Measurements from ENCODE around the gene ARL5B. TPM values are rescaled to one million over a fixed set of nuclear protein-coding genes. Genes with fewer than 3 reads are reported as not detected.
A peak's percentile ranks its signal among the peaks of the same experiment; 100 is the strongest.
"Not testable (repeated sequence)": the region's sequence is repeated elsewhere in the genome, so short reads cannot be mapped to it uniquely, and the experiment has no call there.

Gene ARL5B, protein sequence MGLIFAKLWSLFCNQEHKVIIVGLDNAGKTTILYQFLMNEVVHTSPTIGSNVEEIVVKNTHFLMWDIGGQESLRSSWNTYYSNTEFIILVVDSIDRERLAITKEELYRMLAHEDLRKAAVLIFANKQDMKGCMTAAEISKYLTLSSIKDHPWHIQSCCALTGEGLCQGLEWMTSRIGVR
- 19.6 and 23.7 TPM in 2 replicates for total RNA-seq (2014; rRNA removed; shearing (Covaris generic))

DNA sequence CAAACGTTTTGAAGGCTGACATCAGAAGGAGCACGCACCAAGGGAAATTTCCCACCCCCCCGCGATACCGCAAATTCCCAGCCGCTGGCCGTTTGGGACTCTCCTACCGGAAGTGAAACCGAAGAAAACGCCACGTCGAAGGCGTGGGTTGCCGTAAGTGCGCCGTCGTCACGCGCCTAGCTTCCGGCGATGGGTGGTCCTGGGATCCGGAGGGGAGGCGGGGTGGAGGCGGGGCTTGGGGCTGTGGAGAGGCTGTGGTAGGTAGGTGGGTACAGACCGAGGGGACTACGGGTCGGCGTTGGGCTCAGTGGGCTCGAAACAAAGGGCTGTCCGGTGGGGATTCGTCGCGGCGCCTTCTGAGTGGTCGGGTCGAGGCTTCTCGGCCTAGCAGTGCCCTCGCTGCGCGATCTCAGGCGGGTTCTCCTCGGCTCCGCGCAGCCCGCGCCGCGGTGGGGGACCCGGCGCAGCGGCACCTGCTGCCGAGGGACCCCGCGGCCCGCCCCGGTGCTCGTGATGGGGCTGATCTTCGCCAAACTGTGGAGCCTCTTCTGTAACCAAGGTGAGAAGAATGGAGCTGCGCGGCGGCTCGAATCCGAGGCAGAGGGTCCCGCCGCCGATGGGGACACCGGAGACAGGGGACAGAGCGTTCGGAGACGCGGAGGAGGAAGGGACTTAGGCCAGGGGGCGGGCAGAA lies at the start of gene ARL5B:
TSS of gene ARL5B (plus strand) at position 307 of the 694 bp plus-strand sequence. CDS start at position 514, 207 bp downstream.
- DNase-seq (ENCODE audit: low read depth) = peak; percentile 98

DNA sequence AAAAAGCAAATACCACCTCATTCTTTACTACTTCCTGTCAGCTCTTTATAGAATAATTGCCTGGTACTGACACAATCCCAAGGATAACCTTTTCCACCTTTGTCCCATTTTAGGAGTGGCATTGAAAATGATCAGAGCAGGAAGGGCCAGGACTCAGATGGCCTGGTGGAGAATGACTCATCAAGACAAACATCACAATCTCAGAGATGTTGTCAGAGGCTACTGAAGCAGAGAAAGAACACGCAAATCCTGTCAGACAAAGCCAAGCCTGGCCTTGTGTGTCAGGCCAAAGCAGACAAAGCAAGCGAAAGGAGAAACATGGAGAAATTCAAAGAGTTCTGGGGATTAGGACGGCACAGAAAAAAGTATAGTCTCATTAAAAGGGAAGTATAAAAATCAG lies 48.7 kb upstream of the ARL5B start:
- DNase-seq (ENCODE audit: low read depth) = peak; percentile 83

DNA sequence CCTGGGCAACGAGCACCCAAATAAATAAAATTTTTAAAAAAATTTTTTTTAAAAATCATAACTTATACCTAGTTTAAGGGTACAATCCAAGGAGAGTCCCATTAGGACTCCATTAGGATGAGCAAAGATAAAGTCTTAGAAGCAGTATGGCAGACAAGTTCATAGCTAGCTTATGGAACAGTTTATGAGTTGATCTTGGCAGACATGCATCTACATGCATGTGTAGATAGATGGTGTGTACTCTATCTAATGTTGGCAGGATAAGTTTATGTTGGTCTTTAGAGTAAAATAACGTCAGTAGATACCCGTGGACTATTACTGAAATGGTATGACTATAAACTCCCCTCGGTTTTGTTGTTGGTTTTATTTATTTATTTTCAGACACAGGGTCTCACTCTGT lies 48.1 kb upstream of the ARL5B start:
- DNase-seq (ENCODE audit: low read depth) = no peak

DNA sequence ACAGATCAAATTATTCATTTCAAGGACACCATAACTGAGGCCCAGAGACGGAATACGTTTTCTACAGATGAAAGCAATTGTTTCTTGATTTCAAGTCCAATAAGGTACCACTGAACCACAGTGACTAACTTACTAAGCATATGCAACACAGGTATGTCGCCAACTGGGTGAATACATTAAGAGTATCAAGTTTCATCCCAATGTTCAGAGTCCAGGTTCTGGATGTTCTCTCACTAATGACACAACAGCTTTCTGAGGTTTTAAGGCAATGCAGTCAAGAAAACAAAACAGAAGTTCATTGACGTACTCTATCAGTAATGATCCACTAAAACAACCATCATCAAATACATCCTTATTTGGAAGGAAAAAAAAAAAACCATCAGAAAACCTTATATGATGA lies 43.6 kb upstream of the ARL5B start:
- DNase-seq (ENCODE audit: low read depth) = no peak

DNA sequence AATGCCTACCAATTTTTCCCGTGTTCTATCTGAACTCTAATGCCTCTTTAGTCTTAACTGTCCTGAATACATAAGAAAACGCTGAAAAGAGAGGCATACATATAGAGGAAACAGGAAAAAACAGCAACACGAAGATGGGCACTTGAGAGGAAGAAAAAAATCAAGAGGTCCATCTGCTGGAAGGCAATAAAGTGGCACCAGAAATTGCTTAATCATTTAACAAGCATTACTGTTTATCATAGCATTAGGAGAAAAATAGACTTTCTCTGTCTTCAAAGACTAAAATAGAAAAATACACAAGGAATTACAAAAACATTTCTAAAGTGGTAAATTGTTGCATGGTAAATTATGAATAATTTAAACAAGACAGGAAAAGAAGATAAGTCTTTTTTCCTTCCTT lies 42.9 kb upstream of the ARL5B start:
- no peak for DNase-seq (ENCODE audit: low read depth)

DNA sequence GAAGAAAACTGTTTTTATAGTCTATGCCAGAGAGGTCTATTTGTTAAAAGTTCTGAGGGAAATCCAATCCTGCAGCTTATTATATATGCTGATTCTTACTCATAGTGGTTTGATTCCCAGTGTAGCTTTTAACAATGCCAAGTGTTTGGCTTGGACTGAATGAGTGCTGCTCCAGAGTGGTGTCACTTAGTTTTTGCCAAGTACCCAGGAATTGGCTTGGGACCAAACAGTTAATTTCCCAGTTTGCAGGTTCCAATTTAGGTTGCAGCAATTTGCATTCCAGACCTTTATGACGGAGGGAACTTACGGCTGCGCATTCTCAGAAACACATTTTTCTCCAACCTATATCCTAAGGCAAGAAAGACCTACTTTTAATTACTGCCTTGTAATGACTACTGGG lies 40.2 kb upstream of the ARL5B start:
- no peak for DNase-seq (ENCODE audit: low read depth)

DNA sequence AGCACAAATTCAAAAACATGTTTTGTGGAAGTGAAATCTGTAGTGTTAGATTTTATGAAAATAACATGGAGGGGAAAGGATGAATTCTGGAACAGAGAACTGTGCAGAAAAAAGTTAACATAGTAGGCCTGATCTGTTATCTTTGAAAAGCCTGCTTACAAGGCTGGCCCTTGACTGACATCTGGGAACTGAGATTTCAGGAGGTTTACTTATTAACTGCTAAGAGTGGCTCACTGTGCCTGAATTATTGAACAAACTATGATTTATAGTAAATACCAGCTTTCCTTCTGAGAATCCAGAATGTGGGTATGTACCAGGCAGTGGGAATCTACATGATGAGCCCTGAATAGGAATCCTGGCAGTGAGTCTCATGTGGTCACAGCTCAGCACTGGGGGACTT lies 38.4 kb upstream of the ARL5B start:
- no peak for DNase-seq (ENCODE audit: low read depth)

DNA sequence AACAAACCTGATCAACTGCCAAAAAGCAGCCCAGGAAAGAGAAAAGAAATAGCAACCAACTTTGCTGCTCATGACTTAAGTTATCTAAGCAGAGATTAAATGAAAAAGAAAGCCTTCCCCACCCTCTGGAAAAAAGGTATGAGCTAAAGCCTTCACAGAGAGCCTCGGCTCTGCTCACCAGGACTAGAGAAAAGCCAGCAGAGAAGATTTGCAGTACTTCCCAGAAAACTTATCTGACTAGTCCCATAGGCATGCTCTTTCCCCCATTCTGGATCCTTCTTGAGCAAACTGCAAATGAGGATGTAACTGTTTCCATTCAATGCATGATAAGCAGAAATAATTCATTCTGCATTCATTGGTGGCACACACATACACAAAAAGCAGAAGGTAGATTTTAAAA lies 35.6 kb upstream of the ARL5B start:
- DNase-seq (ENCODE audit: low read depth) = not testable (repeated sequence)

DNA sequence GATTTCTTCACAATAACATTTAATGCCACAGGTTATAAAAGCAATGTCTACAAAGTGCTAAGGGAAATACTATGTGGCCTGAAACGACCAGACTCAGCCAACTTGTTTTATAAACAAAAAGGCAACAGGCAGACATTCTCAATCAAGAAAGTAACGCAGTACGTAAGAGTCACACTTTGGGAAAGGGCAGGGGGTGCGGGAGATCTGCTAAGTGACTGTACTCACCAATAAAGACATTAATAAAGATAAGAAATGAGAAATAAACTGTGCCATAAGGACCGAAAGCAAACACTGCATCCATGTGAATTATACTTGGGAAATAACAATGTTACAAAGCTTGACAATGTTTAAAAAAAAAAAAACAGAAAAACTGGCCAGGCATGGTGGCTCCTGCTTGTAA lies 33.3 kb upstream of the ARL5B start:
- DNase-seq (ENCODE audit: low read depth) = no peak

DNA sequence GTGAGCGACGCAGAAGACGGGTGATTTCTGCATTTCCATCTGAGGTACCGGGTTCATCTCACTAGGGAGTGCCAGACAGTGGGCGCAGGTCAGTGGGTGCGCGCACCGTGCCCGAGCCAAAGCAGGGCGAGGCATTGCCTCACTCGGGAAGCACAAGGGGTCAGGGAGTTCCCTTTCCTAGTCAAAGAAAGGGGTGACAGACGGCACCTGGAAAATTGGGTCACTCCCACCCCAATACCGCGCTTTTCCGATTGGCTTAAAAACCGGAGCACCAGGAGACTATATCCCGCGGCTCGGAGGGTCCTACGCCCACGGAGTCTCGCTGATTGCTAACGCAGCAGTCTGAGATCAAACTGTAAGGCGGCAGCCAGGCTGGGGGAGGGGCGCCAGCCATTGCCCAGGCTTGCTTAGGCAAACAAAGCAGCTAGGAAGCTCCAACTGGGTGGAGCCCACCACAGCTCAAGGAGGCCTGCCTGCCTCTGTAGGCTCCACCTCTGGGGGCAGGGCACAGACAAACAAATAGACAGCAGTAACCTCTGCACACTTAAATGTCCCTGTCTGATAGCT lies 31.7 kb upstream of the ARL5B start:
- peak; percentile 74 for DNase-seq (ENCODE audit: low read depth)

DNA sequence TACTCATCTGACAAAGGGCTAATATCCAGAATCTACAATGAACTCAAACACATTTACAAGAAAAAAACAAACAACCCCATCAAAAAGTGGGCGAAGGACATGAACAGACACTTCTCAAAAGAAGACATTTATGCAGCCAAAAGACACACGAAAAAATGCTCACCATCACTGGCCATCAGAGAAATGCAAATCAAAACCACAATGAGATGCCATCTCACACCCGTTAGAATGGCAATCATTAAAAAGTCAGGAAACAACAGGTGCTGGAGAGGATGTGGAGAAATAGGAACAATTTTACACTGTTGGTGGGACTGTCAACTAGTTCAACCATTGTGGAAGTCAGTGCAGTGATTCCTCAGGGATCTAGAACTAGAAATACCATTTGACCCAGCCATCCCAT lies 26.7 kb upstream of the ARL5B start:
- not testable (repeated sequence) for DNase-seq (ENCODE audit: low read depth)

DNA sequence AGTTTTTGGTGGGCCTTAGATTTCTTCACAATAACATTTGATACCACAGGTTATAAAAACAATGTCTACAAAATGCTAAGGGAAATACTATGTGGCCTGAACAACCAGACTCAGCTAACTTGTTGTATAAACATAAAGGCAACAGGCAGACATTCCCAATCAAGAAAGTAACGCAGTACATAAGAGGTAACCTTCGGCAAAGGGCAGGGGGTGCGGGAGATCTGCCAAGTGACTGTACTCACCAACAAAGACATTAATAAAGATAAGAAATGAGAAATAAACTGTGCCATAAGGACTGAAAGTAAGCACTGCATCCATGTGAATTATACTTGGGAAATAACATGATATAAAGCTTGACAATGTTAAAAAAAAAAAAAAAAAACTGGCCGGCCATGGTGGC lies 23.2 kb upstream of the ARL5B start:
- DNase-seq (ENCODE audit: low read depth) = no peak

DNA sequence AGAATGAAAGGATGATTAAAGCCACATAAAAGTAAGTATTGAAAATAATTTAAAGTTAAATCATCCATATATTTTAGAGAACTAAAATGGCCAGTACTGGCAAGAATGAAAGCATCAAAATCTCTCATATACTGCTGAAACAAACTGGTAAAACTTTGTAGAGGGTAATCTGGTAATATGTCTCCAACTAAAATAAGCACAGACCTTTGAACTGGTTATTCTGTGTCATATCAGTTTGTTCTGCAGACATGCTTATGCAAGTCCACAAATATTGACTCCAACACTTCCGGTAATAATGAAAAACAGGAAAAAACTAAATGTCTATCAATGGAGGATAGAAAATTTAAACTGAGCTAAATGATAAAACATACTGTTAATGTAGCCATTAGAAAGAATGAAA lies 21.8 kb upstream of the ARL5B start:
- DNase-seq (ENCODE audit: low read depth) = not testable (repeated sequence)

DNA sequence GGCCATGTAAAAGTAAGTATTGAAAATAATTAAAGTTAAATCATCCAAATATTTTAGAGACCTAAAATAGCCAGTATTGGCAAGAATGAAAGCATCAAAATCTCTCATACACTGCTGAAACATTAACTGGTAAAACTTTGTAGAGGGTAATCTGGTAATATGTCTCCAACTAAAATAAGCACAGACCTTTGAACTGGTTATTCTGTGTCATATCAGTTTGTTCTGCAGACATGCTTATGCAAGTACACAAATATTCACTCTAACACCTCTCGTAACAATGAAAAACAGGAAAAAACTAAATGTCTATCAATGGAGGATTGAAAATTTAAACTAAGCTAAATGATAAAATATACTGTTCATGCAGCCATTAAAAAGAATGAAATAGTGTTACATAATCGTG lies 19.5 kb upstream of the ARL5B start:
- not testable (repeated sequence) for DNase-seq (ENCODE audit: low read depth)

DNA sequence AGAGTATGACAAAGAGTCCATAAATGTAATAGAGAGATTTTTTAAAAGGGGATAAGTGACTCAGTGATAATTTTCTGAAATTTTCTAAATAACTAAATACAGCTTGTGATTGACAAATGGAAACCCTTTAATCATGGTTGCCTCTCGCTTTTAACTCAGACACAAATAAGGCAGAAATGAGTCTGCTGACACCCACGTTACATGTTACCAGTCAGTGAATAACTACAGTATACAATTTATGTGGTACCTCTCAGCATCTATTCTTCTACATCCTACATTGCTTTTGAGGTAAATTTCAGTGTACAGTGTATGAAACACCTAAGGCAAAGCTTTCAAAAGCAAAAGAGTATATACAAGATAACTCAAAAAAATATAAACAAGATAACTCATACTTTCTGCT lies 12.1 kb upstream of the ARL5B start:
- no peak for DNase-seq (ENCODE audit: low read depth)

DNA sequence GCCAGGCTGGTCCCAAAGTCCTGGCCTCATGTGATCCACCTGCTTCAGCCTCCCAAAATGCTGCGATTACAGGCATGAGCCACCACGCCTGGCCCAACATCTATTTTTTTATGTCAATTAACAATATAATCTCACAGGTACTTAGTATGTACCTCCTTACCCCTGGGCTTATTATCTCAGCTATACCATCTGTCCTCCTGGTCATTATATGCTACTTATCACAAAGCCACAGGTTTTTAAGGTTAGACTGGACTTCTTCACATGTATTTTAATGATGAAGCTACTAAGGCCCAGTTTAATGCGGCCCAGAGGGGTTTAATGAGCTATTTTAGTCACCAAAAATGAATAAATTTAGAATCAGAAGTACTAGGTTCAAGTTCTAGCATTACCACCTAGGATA lies 11.3 kb upstream of the ARL5B start:
- DNase-seq (ENCODE audit: low read depth) = no peak

DNA sequence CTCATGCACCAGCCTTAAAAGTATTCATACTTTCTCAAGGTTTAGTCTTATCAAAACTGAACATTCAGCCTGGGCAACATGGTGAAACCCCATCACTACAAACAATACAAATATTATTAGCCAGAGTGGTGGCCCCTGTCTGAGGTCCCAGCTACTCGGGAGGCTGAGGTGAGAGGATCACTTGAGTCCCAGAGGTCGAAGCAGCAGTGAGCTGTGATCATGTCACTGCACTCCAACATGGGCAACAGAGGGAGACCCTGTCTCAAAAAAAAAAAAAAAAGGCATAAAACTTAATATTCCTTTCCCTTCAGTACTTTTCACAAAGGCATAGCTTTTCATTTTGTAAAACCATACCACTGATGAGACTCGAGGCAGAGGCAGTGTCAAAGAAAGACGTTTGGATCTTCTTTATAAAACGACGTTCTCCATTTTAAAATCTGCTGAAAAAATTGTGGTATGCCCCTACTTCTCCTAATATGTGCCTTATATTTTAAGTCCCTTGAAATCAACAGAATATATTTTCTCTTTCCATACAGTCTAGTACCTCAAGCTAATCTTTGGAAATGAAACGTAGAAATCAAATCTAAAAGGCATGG lies 9.8 kb upstream of the ARL5B start:
- no peak for DNase-seq (ENCODE audit: low read depth)

DNA sequence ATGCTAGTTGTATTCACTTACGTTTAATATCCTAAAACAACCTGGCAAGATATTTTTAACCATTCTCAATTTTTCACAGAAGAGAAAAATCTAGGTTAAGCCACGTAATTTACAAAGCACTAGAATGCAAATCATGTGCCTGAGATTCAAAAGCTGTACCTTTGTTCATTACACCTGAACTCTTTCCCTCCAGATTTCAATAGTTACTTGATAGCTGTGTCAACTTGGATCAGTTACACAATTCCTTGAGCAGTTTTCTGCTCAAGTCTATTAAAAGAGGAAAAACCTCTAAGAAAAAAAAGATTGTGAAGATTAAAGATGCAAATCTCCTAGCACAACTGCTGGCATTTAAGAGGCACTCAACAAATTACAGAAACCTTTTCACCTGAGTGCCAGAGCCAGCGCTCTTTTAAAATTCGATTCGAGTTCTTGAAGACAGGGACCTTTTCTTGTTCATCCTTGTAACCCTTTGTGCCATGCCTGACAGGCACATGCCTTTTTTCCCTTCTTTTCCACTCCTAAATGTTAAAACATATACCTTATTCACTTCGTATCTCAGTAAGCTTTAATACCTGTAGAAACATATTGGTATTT lies 8.7 kb upstream of the ARL5B start:
- DNase-seq (ENCODE audit: low read depth) = no peak

DNA sequence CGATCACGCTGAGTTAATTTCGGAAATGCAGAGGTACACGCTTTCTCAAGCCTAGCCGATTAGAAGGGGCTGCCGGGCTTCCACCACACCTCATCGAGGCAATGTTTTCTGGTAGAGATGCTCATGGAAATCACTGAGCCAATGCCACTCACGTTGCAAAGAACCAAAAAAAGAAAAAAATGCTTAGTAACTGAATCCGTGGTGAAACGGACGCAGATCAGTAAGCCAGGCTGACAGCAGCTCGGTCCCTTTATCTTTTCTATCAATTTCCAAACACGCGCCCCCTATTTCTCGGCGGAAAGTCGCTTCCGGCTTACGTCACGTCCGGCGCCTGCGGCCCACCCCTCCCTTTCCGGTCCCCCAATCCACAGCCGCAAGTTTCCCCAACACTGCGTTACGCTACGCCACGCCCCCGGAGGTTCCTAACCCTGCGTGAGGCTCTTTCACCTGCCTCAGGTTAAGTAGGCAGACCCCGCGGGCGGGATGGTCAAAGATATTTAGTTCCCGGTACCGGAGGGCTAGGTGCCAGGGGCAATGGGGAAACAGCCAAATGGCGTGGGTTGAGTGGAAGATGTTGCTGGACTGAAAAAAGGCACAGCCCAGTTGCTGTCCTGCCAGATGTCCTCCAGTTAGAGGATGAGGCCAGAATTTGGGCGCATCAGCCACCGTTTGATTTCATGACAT lies 7.8 kb upstream of the ARL5B start, which contains the start of gene NSUN6:
TSS of gene NSUN6 (minus strand) at position 264 of the 684 bp plus-strand sequence. CDS start 384 bp downstream, outside the sequence.
- DNase-seq (ENCODE audit: low read depth) = peak; percentile 89

DNA sequence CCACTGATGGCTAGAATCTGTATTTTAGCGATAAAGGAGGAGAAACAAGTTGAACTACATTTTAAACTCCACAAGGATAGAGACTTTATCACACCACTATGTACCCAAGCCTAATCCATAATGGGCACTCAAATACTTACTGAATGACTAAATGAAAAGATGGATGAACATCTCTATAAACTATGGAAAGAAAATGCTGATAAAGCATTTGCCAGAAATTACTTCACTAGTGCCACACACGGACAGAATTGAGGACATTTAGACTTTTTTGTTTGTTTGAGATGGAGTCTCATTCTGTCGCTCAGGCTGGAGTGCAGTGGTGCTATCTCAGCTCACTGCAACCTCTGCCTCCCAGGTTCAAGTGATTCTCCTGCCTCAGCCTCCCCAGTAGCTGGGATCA lies 6.1 kb upstream of the ARL5B start:
- DNase-seq (ENCODE audit: low read depth) = no peak

DNA sequence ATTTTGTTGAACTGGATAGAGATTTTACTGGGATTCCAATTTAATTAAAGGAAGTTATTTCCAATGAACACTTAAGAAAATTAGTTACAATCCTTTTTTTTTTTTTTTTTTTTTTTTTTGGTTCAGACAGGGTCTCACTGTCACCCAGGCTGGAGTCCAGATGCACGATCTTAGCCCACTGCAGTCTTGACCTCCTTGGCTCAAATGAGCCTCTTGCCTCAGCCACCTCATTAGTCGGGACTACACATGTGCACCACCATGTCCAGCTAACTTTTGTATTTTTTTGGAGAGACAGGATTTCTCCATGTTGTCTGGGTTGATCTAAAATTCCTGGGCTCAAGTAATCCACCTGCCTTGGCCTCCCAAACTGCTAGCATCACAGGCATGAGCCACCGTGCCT lies 2.5 kb upstream of the ARL5B start:
- no peak for DNase-seq (ENCODE audit: low read depth)
